ENCODE measurements around the gene SRRM3. TPM values are rescaled to one million over a fixed set of nuclear protein-coding genes. Genes with fewer than 3 reads are reported as not detected.

The SRRM3 gene
- total RNA-seq, 3 donors from 2014 or later (not counting 1 experiment from before 2014, with no cell fraction given), result not detected

- intact Hi-C loops (cut with micrococcal nuclease), result no loop called here
- Mint-ChIP-seq H3K4me1 (no peaks in the 10 kb centered on the region), H3K9me3 (no peaks in the 10 kb centered on the region), H3K4me3 (peak overlapping the region; percentile 35), H3K36me3 (no peaks in the 10 kb centered on the region), H3K27me3 (ENCODE audit: low read depth in 2 of 2) (peaks cover 30 to 58% of the 10 kb centered on the region in 2 donors), H3K27ac (no peak overlapping the region)
- peaks cover 8% of the 10 kb centered on the region for H3K4me1 ChIP-seq (ENCODE audit: control insufficient read depth, insufficient read depth, low read length)
- no peak overlapping the region for H3K4me3 ChIP-seq (ENCODE audit: low read length)
- TF ChIP-seq CTCF (IDR thresholded peaks at IDR 0.05), result no peak
- H3K9me3 ChIP-seq (ENCODE audit: control insufficient read depth, insufficient read depth, low read length), result no peaks in the 10 kb centered on the region
- DNase-seq (no peak), ATAC-seq (no peak)
- H3K27ac ChIP-seq (ENCODE audit: low read length), result no peak overlapping the region
- peaks cover 25% of the 10 kb centered on the region for H3K27me3 ChIP-seq (ENCODE audit: control insufficient read depth, insufficient read depth, low read length)
- H3K36me3 ChIP-seq (ENCODE audit: control insufficient read depth, insufficient read depth, low read length), result no peaks in the 10 kb centered on the region
- 85% methylated on average over 4 of the region's 5 CpGs for WGBS (ENCODE audit: insufficient coverage)
These were observed 32.0 kb downstream of the SRRM3 start for GRCh38 chr7:76233538-76234281.

GRCh38 chr7:76234282-76234584 is 32.5 kb downstream of the SRRM3 start:
- H3K27ac Mint-ChIP-seq, result no peak overlapping the region
- H3K27me3 Mint-ChIP-seq (ENCODE audit: low read depth in 2 of 2), result peaks cover 30 to 58% of the 10 kb centered on the region in 2 donors
- Histone ChIP-seq H3K27ac (ENCODE audit: low read length) (no peak overlapping the region), H3K4me3 (ENCODE audit: low read length) (no peak overlapping the region), H3K36me3 (ENCODE audit: control insufficient read depth, insufficient read depth, low read length) (no peaks in the 10 kb centered on the region), H3K4me1 (ENCODE audit: control insufficient read depth, insufficient read depth, low read length) (peaks cover 8% of the 10 kb centered on the region), H3K9me3 (ENCODE audit: control insufficient read depth, insufficient read depth, low read length) (no peaks in the 10 kb centered on the region), H3K27me3 (ENCODE audit: control insufficient read depth, insufficient read depth, low read length) (peaks cover 25% of the 10 kb centered on the region)
- H3K4me3 Mint-ChIP-seq, result peak overlapping the region; percentile 35
- no peak for TF ChIP-seq CTCF (IDR thresholded peaks at IDR 0.05)
- WGBS (ENCODE audit: insufficient coverage), result 74% methylated on average over 4 of the region's 4 CpGs
- DNase-seq (no peak), ATAC-seq (no peak)
- H3K9me3 Mint-ChIP-seq, result no peaks in the 10 kb centered on the region
- intact Hi-C loops (cut with micrococcal nuclease), result no loop called here
- no peaks in the 10 kb centered on the region for H3K36me3 Mint-ChIP-seq
- no peaks in the 10 kb centered on the region for H3K4me1 Mint-ChIP-seq

- peak; percentile 86 to 98 (median 96) for ATAC-seq
- intact Hi-C loops (cut with micrococcal nuclease), result no loop called here
- 7% methylated on average over 48 of the region's 48 CpGs for WGBS (ENCODE audit: insufficient coverage)
These were observed 33.3 kb downstream of the SRRM3 start for GRCh38 chr7:76234931-76235441.

More at GRCh38 chr7:76234931-76235441, 33.3 kb downstream of the SRRM3 start:
- Mint-ChIP-seq H3K4me3 (peak overlapping the region; percentile 67), H3K9me3 (no peaks in the 10 kb centered on the region), H3K4me1 (no peaks in the 10 kb centered on the region), H3K27me3 (ENCODE audit: low read depth in 2 of 2) (peaks cover 26 to 52% of the 10 kb centered on the region in 2 donors), H3K36me3 (no peaks in the 10 kb centered on the region), H3K27ac (no peak overlapping the region)
- no peak overlapping the region for H3K4me3 ChIP-seq (ENCODE audit: low read length)
- DNase-seq, result peak; percentile 61 to 74
- TF ChIP-seq CTCF (IDR thresholded peaks at IDR 0.05), result no peak
- peaks cover 25% of the 10 kb centered on the region for H3K27me3 ChIP-seq (ENCODE audit: control insufficient read depth, insufficient read depth, low read length)
- H3K36me3 ChIP-seq (ENCODE audit: control insufficient read depth, insufficient read depth, low read length), result no peaks in the 10 kb centered on the region
- H3K9me3 ChIP-seq (ENCODE audit: control insufficient read depth, insufficient read depth, low read length), result no peaks in the 10 kb centered on the region
- no peak overlapping the region for H3K27ac ChIP-seq (ENCODE audit: low read length)
- H3K4me1 ChIP-seq (ENCODE audit: control insufficient read depth, insufficient read depth, low read length), result peaks cover 8% of the 10 kb centered on the region

Measured in natural killer cell (primary cell).